ENCODE results near the gene SIRT5.
A peak's percentile ranks its signal among the peaks of the same experiment; 100 is the strongest.

SIRT5 gene

GRCh38 chr6:13573669-13574110 is 711 bp upstream of the SIRT5 start:
- Histone ChIP-seq H3K9ac (ENCODE audit: insufficient read length, low read depth) (peak overlapping the region; percentile 82), H3K9me3 (ENCODE audit: insufficient read depth, low read length) (no peaks in the 10 kb centered on the region), H3K4me3 (ENCODE audit: insufficient read length, low read depth) (peak overlapping the region; percentile 84), H3K4me1 (ENCODE audit: insufficient read depth, insufficient read length) (no peaks in the 10 kb centered on the region), H3K36me3 (ENCODE audit: insufficient read depth, insufficient read length, low read length) (no peaks in the 10 kb centered on the region), H3K27me3 (ENCODE audit: insufficient read depth, insufficient read length) (no peaks in the 10 kb centered on the region)
- no peak for DNase-seq (ENCODE audit: low read depth, low spot score)
- TF ChIP-seq YY1 (IDR thresholded peaks at IDR 0.05; ENCODE audit: insufficient read depth, insufficient read length): no peak
- no peak for TF ChIP-seq SUZ12 (IDR thresholded peaks at IDR 0.05; ENCODE audit: extremely low read depth, insufficient read depth, insufficient read length)
- TF ChIP-seq ZNF274 (IDR thresholded peaks at IDR 0.05; ENCODE audit: low read depth, low read length): no peak

DNA sequence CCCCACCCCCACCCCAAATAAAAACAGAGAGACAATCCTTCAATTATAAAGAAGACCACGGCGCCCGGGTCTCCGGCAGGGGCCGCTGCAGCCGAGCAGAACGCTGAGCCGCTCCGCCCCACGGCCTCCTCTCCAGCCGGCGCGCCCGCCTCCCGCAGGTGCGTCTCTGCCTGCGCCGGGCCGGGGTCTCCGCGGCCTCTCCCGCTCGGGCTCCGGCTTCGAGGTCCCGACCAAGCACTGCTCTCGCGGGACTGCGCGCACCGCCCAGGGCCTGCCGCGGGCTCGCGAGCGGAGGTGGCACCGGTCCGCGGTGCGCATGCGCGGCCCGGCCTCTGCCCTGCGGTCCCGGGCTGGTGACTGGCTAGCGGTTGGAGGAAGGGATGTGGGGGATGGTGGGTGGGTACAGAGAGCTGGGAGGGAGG is 241 bp upstream of the SIRT5 start:
- no peak for TF ChIP-seq SUZ12 (IDR thresholded peaks at IDR 0.05; ENCODE audit: extremely low read depth, insufficient read depth, insufficient read length)
- no peak for TF ChIP-seq ZNF274 (IDR thresholded peaks at IDR 0.05; ENCODE audit: low read depth, low read length)
- TF ChIP-seq YY1 (IDR thresholded peaks at IDR 0.05; ENCODE audit: insufficient read depth, insufficient read length): no peak
- peak overlapping the region; percentile 84 for H3K4me3 ChIP-seq (ENCODE audit: insufficient read length, low read depth)
- no peaks in the 10 kb centered on the region for H3K9me3 ChIP-seq (ENCODE audit: insufficient read depth, low read length)
- peak; percentile 86 for DNase-seq (ENCODE audit: low read depth, low spot score)
- H3K9ac ChIP-seq (ENCODE audit: insufficient read length, low read depth): no peak overlapping the region
- no peaks in the 10 kb centered on the region for H3K36me3 ChIP-seq (ENCODE audit: insufficient read depth, insufficient read length, low read length)
- no peaks in the 10 kb centered on the region for H3K4me1 ChIP-seq (ENCODE audit: insufficient read depth, insufficient read length)
- no peaks in the 10 kb centered on the region for H3K27me3 ChIP-seq (ENCODE audit: insufficient read depth, insufficient read length)

- no peak for DNase-seq (ENCODE audit: low read depth, low spot score)
- H3K4me1 ChIP-seq (ENCODE audit: insufficient read depth, insufficient read length): no peaks in the 10 kb centered on the region
- no peaks in the 10 kb centered on the region for H3K27me3 ChIP-seq (ENCODE audit: insufficient read depth, insufficient read length)
- H3K36me3 ChIP-seq (ENCODE audit: insufficient read depth, insufficient read length, low read length): peaks cover 5% of the 10 kb centered on the region
- H3K9me3 ChIP-seq (ENCODE audit: insufficient read depth, low read length): no peaks in the 10 kb centered on the region
- H3K9ac ChIP-seq (ENCODE audit: insufficient read length, low read depth): peak overlapping the region; percentile 91
- H3K4me3 ChIP-seq (ENCODE audit: insufficient read length, low read depth): peak overlapping the region; percentile 84
- no peak for TF ChIP-seq YY1 (IDR thresholded peaks at IDR 0.05; ENCODE audit: insufficient read depth, insufficient read length)
- no peak for TF ChIP-seq SUZ12 (IDR thresholded peaks at IDR 0.05; ENCODE audit: extremely low read depth, insufficient read depth, insufficient read length)
- no peak for TF ChIP-seq ZNF274 (IDR thresholded peaks at IDR 0.05; ENCODE audit: low read depth, low read length)
Measured at GRCh38 chr6:13575377-13575775, 975 bp downstream of the SIRT5 start.

- no peaks in the 10 kb centered on the region for H3K4me1 ChIP-seq (ENCODE audit: insufficient read depth, insufficient read length)
- TF ChIP-seq ZNF274 (IDR thresholded peaks at IDR 0.05; ENCODE audit: low read depth, low read length): no peak
- no peak for TF ChIP-seq SUZ12 (IDR thresholded peaks at IDR 0.05; ENCODE audit: extremely low read depth, insufficient read depth, insufficient read length)
- no peak for TF ChIP-seq YY1 (IDR thresholded peaks at IDR 0.05; ENCODE audit: insufficient read depth, insufficient read length)
- peaks cover 5% of the 10 kb centered on the region for H3K36me3 ChIP-seq (ENCODE audit: insufficient read depth, insufficient read length, low read length)
- H3K27me3 ChIP-seq (ENCODE audit: insufficient read depth, insufficient read length): no peaks in the 10 kb centered on the region
- no peak for DNase-seq (ENCODE audit: low read depth, low spot score)
- no peaks in the 10 kb centered on the region for H3K9me3 ChIP-seq (ENCODE audit: insufficient read depth, low read length)
- no peak overlapping the region for H3K9ac ChIP-seq (ENCODE audit: insufficient read length, low read depth)
- no peak overlapping the region for H3K4me3 ChIP-seq (ENCODE audit: insufficient read length, low read depth)
Measured at GRCh38 chr6:13576017-13576416, 1.6 kb downstream of the SIRT5 start.

DNA sequence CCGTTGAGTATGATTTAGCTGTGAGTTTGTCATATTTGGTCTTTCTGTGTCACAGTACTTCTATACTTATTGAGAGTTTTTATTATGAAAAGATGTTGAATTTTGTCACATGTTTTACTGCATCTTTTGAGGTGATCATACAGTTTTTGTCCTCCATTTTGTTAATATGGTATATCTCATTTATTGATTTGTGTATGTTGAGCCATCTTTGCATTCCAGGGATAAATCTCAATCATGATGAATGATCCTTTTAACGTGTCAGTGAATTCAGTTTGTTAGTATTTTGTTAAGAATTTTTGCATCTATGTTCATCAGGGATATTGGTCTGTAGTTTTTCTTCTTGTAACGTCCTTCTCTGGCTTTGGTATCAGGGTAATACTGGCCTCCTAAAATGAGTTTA is 3.5 kb downstream of the SIRT5 start:
- DNase-seq (ENCODE audit: low read depth, low spot score): no peak
- no peak overlapping the region for H3K4me3 ChIP-seq (ENCODE audit: insufficient read length, low read depth)
- H3K9ac ChIP-seq (ENCODE audit: insufficient read length, low read depth): no peak overlapping the region
- TF ChIP-seq ZNF274 (IDR thresholded peaks at IDR 0.05; ENCODE audit: low read depth, low read length): no peak
- H3K4me1 ChIP-seq (ENCODE audit: insufficient read depth, insufficient read length): no peaks in the 10 kb centered on the region
- H3K27me3 ChIP-seq (ENCODE audit: insufficient read depth, insufficient read length): no peaks in the 10 kb centered on the region
- H3K36me3 ChIP-seq (ENCODE audit: insufficient read depth, insufficient read length, low read length): peaks cover 9% of the 10 kb centered on the region
- H3K9me3 ChIP-seq (ENCODE audit: insufficient read depth, low read length): no peaks in the 10 kb centered on the region

GRCh38 chr6:13579911-13580310 is 5.5 kb downstream of the SIRT5 start:
- DNase-seq (ENCODE audit: low read depth, low spot score): no peak
- TF ChIP-seq ZNF274 (IDR thresholded peaks at IDR 0.05; ENCODE audit: low read depth, low read length): no peak
- no peak for TF ChIP-seq YY1 (IDR thresholded peaks at IDR 0.05; ENCODE audit: insufficient read depth, insufficient read length)

DNA sequence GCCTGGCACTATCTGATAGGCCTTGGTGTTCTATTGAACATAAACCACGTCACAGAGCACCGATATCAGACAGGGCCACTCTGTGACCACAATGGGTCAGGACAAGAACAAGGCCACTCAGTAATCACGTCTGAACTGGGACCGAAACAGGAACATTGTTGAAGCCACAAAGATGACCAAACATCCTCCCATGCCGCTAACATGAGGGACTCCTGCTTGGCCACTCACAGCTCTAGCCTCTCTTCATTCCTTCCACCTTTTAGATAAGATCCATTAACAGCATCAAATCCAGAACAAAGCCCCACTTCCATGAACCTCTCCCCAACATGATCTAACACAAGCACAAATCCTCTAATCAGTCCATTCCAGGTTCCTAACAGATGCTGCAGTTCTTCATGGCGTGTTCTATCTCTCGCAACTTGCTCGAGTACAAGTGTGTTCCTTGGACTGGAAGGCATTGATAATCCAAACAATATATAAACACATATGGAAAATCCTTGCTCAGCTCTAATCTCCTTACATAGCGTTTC is 7.4 kb downstream of the SIRT5 start:
- no peaks in the 10 kb centered on the region for H3K9me3 ChIP-seq (ENCODE audit: insufficient read depth, low read length)
- no peak for DNase-seq (ENCODE audit: low read depth, low spot score)
- peaks cover 23% of the 10 kb centered on the region for H3K36me3 ChIP-seq (ENCODE audit: insufficient read depth, insufficient read length, low read length)
- no peaks in the 10 kb centered on the region for H3K27me3 ChIP-seq (ENCODE audit: insufficient read depth, insufficient read length)
- H3K9ac ChIP-seq (ENCODE audit: insufficient read length, low read depth): no peak overlapping the region
- no peaks in the 10 kb centered on the region for H3K4me1 ChIP-seq (ENCODE audit: insufficient read depth, insufficient read length)
- no peak overlapping the region for H3K4me3 ChIP-seq (ENCODE audit: insufficient read length, low read depth)
- TF ChIP-seq YY1 (IDR thresholded peaks at IDR 0.05; ENCODE audit: insufficient read depth, insufficient read length): no peak
- TF ChIP-seq ZNF274 (IDR thresholded peaks at IDR 0.05; ENCODE audit: low read depth, low read length): no peak
- TF ChIP-seq SUZ12 (IDR thresholded peaks at IDR 0.05; ENCODE audit: extremely low read depth, insufficient read depth, insufficient read length): no peak

More at GRCh38 chr6:13579911-13580310, 5.5 kb downstream of the SIRT5 start:
- no peaks in the 10 kb centered on the region for H3K9me3 ChIP-seq (ENCODE audit: insufficient read depth, low read length)
- H3K36me3 ChIP-seq (ENCODE audit: insufficient read depth, insufficient read length, low read length): peaks cover 20% of the 10 kb centered on the region
- no peak overlapping the region for H3K9ac ChIP-seq (ENCODE audit: insufficient read length, low read depth)
- no peak overlapping the region for H3K4me3 ChIP-seq (ENCODE audit: insufficient read length, low read depth)
- no peaks in the 10 kb centered on the region for H3K27me3 ChIP-seq (ENCODE audit: insufficient read depth, insufficient read length)
- no peaks in the 10 kb centered on the region for H3K4me1 ChIP-seq (ENCODE audit: insufficient read depth, insufficient read length)
